ENCODE measurements around the gene HS1BP3. TPM values are rescaled to one million over a fixed set of nuclear protein-coding genes. Genes with fewer than 3 reads are reported as not detected.

Gene HS1BP3
- total and polyA plus RNA-seq, 2 of the 4 experiments (the other 2 are of a cell fraction) = 9.0 to 14.8 TPM

GRCh38 chr2:20643060-20643459 is 7.8 kb downstream of the HS1BP3 start:
- dilution Hi-C loops (cut with HindIII; ENCODE audit: low sequenced_read_pairs, unreplicated experiment) (loop anchor here (25.0 kb wide), 1 partner anchor 256 kb away; no protein-coding TSS in a partner anchor), intact Hi-C loops (cut with micrococcal nuclease) (loop anchor here (2.0 kb wide), 1 partner anchor 316 kb away; no protein-coding TSS in a partner anchor), in situ Hi-C loops (cut with MboI; ENCODE audit: low sequenced_read_pairs) (loop anchor here (5.0 kb wide), 1 partner anchor 246 kb away; no protein-coding TSS in a partner anchor)
- DNase-seq = no peak
- H2BK5ac ChIP-seq (ENCODE audit: low read depth, low read length, poor library complexity, severe bottlenecking) = no peak overlapping the region
- H4K8ac ChIP-seq (ENCODE audit: low read depth in 2 of 2, low read length in 2 of 2) = no peak overlapping the region
- H2BK120ac ChIP-seq (ENCODE audit: low read depth, low read length) = no peak overlapping the region
- H2AFZ ChIP-seq (replicated peaks; ENCODE audit: low read length, poor library complexity) = no peak overlapping the region
- no peak overlapping the region for H3K14ac ChIP-seq (replicated peaks; ENCODE audit: low read depth, low read length)
- POLR2A ChIA-PET (ENCODE audit: unreplicated experiment) = no interaction called here
- H4K5ac ChIP-seq (ENCODE audit: low read depth, low read length) = no peak overlapping the region
- no peak overlapping the region for H3K4ac ChIP-seq (ENCODE audit: low read depth, low read length)
- peaks cover 31% of the 10 kb centered on the region; the same call in 1 of the 2 replicates for H3K36me3 ChIP-seq (ENCODE audit: control insufficient read depth, insufficient read depth, low read length)
- no peaks in the 10 kb centered on the region for H3K27me3 ChIP-seq (ENCODE audit: control insufficient read depth, insufficient read depth, low read length)
- no peak overlapping the region for H4K91ac ChIP-seq (ENCODE audit: insufficient read depth, low read depth, low read length)
- BruUV-seq (replicated peaks) = no TSS peak
- H3K9me3 ChIP-seq (ENCODE audit: control insufficient read depth, insufficient read depth, low read length) = no peaks in the 10 kb centered on the region
- peaks cover under 1 to 36% of the 10 kb centered on the region in 2 experiments; a peak in 2 of 4 replicates for H3K79me1 ChIP-seq (ENCODE audit: low read depth in 1 of 2, low read length in 2 of 2)
- no peak overlapping the region for H2AK9ac ChIP-seq (replicated peaks; ENCODE audit: low read depth, low read length, poor library complexity)
- no peak overlapping the region for H3K27ac ChIP-seq (ENCODE audit: insufficient read depth, low read length)
- H3K4me2 ChIP-seq (ENCODE audit: low read depth, low read length) = no peak overlapping the region
- no peak overlapping the region for H2BK20ac ChIP-seq (ENCODE audit: low read depth, low read length)
- H2AK5ac ChIP-seq (ENCODE audit: low read depth, low read length) = no peak overlapping the region
- H3K18ac ChIP-seq (ENCODE audit: low read depth, low read length) = no peak overlapping the region
- TF ChIP-seq RFX5 (IDR thresholded peaks at IDR 0.05; ENCODE audit: low read depth, low read length) = no peak
- TF ChIP-seq RCOR1 (IDR thresholded peaks at IDR 0.05; ENCODE audit: insufficient replicate concordance, low read length) = no peak
- no peak for TF ChIP-seq NFE2L2 (IDR thresholded peaks at IDR 0.05; ENCODE audit: low read depth, low read length)
- TF ChIP-seq RAD21 (IDR thresholded peaks at IDR 0.05; ENCODE audit: low read length) = no peak
- no peak for TF ChIP-seq MAFK (IDR thresholded peaks at IDR 0.05; ENCODE audit: low read depth, low read length)
- TF ChIP-seq CTCF (conservative IDR thresholded peaks at IDR 0.05; ENCODE audit: low read depth, low read length) = no peak
- TF ChIP-seq MXI1 (IDR thresholded peaks at IDR 0.05; ENCODE audit: borderline replicate concordance, low read depth, low read length) = no peak
- TF ChIP-seq BHLHE40 (IDR thresholded peaks at IDR 0.05; ENCODE audit: low read depth, low read length) = no peak
- TF ChIP-seq USF2 (IDR thresholded peaks at IDR 0.05; ENCODE audit: low read depth, low read length) = no peak
- TF ChIP-seq ELK1 (IDR thresholded peaks at IDR 0.05; ENCODE audit: borderline replicate concordance, low read depth, low read length) = no peak
- TF ChIP-seq POLR2A (IDR thresholded peaks at IDR 0.05; ENCODE audit: low read depth, low read length) = no peak
- TF ChIP-seq SMC3 (IDR thresholded peaks at IDR 0.05; ENCODE audit: low read depth, low read length) = no peak
- TF ChIP-seq FOS (IDR thresholded peaks at IDR 0.05; ENCODE audit: low read depth, low read length) = no peak
- TF ChIP-seq CHD1 (IDR thresholded peaks at IDR 0.05; ENCODE audit: low read depth, low read length) = no peak
- no peak for TF ChIP-seq CEBPB (IDR thresholded peaks at IDR 0.05; ENCODE audit: low read depth, low read length)
- TF ChIP-seq MAZ (IDR thresholded peaks at IDR 0.05; ENCODE audit: borderline replicate concordance, low read depth, low read length) = no peak
- no peak overlapping the region for H2BK15ac ChIP-seq (ENCODE audit: low read depth, low read length)
- peaks cover 21% of the 10 kb centered on the region for H4K20me1 ChIP-seq (ENCODE audit: insufficient read depth, low read length)
- CTCF ChIA-PET = interaction anchor here (0.6 to 2.5 kb wide), 14 partner anchors 8 to 264 kb away, joined by 3 to 12 read pairs (median 4); partner anchors contain the start of gene RHOB
- ATAC-seq (ENCODE audit: low read depth) = no peak
- no peaks in the 10 kb centered on the region; the same call in 1 of the 2 replicates for H3K4me1 ChIP-seq (ENCODE audit: control insufficient read depth, insufficient read depth, low read length)
- H3K9ac ChIP-seq (ENCODE audit: low read depth, low read length) = no peak overlapping the region
- WGBS, 2 experiments (ENCODE audit: extremely low coverage in 2 of 2, insufficient read length in 1 of 2) = no CpG with 5 or more reads among the region's 7 CpGs
- no peak overlapping the region for H3K23ac ChIP-seq (ENCODE audit: low read depth, low read length)
- no peak overlapping the region for H3K56ac ChIP-seq (ENCODE audit: extremely low read depth, insufficient read depth, low read length)
- no peak overlapping the region for H3K4me3 ChIP-seq (ENCODE audit: insufficient read depth, low read depth, low read length)
- peaks cover 6% of the 10 kb centered on the region; the same call in 1 of the 2 replicates for H3K9me1 ChIP-seq (ENCODE audit: insufficient read depth, low read length)
